Measurements from ENCODE around the gene PPIF.

DNA sequence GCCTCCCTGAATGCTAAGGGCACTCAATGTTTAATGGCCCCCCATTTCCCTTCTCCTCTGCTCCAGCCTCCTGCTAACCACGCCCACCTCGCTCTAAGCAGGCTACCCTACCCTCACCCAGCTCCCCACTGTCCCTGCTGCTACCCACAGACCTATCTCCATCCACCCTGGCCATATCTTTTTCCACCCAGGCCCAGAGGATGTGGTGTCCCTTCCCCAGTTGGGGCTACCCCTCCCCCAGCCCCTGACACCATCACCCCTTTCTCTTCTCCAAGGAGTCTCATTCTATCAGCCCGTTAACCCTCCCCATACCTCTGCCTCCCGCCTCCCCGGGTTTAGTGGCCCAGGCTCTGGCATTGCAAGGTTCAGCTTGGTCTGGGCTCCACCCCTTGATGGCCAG lies 28.9 kb upstream of the PPIF start:
- no peak for TF ChIP-seq CTCF (IDR thresholded peaks at IDR 0.05)
- no peak for TF ChIP-seq POLR2A (IDR thresholded peaks at IDR 0.05)
